KG1 (cell line): ENCODE data around the gene ACTR3C.

Experiments used
- DNase-seq: peaks from one replicate; lab custom pipeline; 2025; lab: John Stamatoyannopoulos, UW

Gene ACTR3C

GRCh38 chr7:150358988-150359621 is 35.8 kb upstream of the ACTR3C start:
- DNase-seq, result no peak

GRCh38 chr7:150358433-150358832 is 35.1 kb upstream of the ACTR3C start:
- no peak for DNase-seq

GRCh38 chr7:150357771-150358427 is 34.6 kb upstream of the ACTR3C start:
- no peak for DNase-seq

GRCh38 chr7:150357270-150357669 is 33.9 kb upstream of the ACTR3C start:
- no peak for DNase-seq

GRCh38 chr7:150356265-150356897 is 33.0 kb upstream of the ACTR3C start:
- DNase-seq, result no peak

- no peak for DNase-seq
Observed at GRCh38 chr7:150355666-150356059, 32.3 kb upstream of the ACTR3C start.

- no peak for DNase-seq
Observed at GRCh38 chr7:150351587-150352194, 28.3 kb upstream of the ACTR3C start.

GRCh38 chr7:150346922-150347321 is 23.6 kb upstream of the ACTR3C start:
- DNase-seq, result no peak

- DNase-seq, result no peak
Observed at GRCh38 chr7:150345012-150345411, 21.7 kb upstream of the ACTR3C start.

- DNase-seq, result no peak
Observed at GRCh38 chr7:150344299-150344698, 21.0 kb upstream of the ACTR3C start.

GRCh38 chr7:150343225-150343624 is 19.9 kb upstream of the ACTR3C start:
- no peak for DNase-seq

- no peak for DNase-seq
Observed at GRCh38 chr7:150342121-150342408, 18.7 kb upstream of the ACTR3C start.

GRCh38 chr7:150341263-150342120 is 18.1 kb upstream of the ACTR3C start, which contains the start of gene RARRES2:
Gene RARRES2 (minus strand): TSS chr7:150341629. CDS start chr7:150340609, 1,020 bp downstream.
- DNase-seq, result no peak

- no peak for DNase-seq
Observed at GRCh38 chr7:150340875-150341262, 17.5 kb upstream of the ACTR3C start.

- no peak for DNase-seq
Observed at GRCh38 chr7:150340024-150340749, 16.8 kb upstream of the ACTR3C start.

GRCh38 chr7:150339409-150339809 is 16.1 kb upstream of the ACTR3C start:
- DNase-seq, result no peak

- DNase-seq, result no peak
Observed at GRCh38 chr7:150338166-150338829, 15.0 kb upstream of the ACTR3C start.

- no peak for DNase-seq
Observed at GRCh38 chr7:150337659-150338081, 14.3 kb upstream of the ACTR3C start.

- no peak for DNase-seq
Observed at GRCh38 chr7:150337179-150337578, 13.8 kb upstream of the ACTR3C start.

- DNase-seq, result no peak
Observed at GRCh38 chr7:150336746-150337145, 13.4 kb upstream of the ACTR3C start.

GRCh38 chr7:150335774-150336112 is 12.4 kb upstream of the ACTR3C start:
- DNase-seq, result no peak
